Measurements from ENCODE around the gene PXMP2. TPM values are rescaled to one million over a fixed set of nuclear protein-coding genes. Genes with fewer than 3 reads are reported as not detected.

The PXMP2 gene
- 21.0 to 30.9 TPM (median 26.7 TPM) in 5 replicates for total RNA-seq (2022; extraction: Qiagen RNA extraction)

DNA sequence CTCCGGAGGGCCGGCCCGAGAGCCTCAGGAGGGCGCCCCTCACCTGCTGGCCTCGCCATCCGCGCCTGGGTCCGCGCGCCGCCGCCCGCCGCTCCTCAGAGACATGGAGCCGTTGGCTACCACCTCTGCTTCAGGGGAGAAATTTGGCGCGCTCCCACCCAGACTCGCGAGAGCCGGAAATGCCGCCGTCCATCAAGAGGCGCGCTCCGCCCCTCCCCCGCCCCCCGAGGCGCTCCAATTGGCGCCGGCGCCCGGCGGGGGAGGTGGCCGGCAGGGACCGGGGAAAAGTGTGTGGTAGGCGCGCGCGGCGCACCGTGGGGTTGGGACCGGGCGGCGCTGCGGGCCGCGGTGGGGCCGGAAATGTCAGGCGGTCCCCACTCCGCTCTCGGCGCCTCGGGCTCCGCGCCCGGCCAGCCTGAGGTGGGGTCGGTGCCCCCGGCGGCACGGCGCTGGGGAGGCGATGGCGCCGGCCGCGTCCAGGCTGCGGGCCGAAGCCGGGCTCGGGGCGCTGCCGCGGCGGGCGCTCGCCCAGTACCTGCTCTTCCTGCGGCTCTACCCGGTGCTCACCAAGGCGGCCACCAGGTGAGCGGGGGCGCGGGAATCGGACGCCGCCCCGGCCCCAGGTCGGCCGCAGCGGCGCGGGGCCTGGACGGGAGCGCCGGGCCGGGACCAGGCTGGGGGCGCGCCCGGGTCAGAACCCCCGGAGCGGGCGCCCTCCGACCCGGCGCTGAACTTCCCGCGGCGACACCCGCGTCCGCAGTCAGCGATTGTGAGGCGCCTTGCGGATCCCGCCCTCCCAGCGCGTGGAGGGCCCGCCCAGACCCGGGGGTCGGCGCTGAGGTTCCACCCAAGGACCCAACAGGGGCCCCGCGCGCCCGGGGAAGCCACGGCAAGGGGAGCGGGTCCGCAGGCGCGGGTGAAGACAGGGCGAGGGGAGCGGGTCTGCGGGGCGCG lies at the start of gene PXMP2, which contains the start of gene POLE:
PXMP2 (plus strand) TSS at position 377 of the 954 bp plus-strand sequence; CDS start at position 461, 84 bp downstream.
POLE (minus strand) TSS at position 132 of the 954 bp plus-strand sequence; CDS start at position 105, 27 bp downstream.

DNA sequence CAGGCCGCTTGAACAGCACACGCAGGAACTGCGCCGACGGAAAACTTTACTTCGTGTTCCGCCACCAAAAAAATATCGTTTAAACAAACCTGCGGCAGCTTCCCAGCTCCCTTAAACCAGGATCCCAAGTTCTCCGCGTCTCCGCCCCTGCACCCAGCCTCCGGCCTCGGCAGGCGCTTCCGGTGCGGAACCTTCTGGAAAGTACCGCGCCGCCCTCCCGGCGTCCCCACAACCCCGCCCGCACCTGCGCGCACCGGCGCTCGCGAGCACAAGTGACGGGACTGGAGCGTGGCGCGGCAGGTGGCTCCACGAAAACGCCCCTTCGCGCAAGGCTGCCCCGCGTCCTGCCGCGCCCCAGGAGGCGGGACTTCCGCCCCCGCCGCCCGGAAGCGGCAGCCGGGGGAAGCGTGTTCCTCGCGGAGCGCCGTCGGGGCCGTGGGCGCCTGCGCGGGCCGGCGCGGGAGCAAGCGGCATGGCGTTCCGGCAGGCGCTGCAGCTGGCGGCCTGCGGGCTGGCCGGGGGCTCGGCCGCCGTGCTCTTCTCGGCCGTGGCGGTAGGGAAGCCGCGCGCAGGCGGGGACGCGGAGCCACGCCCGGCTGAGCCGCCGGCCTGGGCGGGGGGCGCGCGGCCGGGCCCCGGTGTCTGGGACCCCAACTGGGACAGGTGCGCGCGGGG lies 23.2 kb downstream of the PXMP2 start, which contains the start of gene PGAM5:
PGAM5 (plus strand) TSS at position 438 of the 675 bp plus-strand sequence; CDS start at position 473, 35 bp downstream.

Other genes starting within 250 kb of the PXMP2 start
- 72.0 to 142 TPM (median 133 TPM) in 5 replicates for gene FBRSL1, start 197.4 kb upstream of the PXMP2 start, total RNA-seq (2022; extraction: Qiagen RNA extraction)
- not detected in 5 replicates for gene LRCOL1, start 77.0 kb upstream of the PXMP2 start, total RNA-seq (2022; extraction: Qiagen RNA extraction)
- 0.05 TPM in 1 of 5 replicates, not detected in the others for gene P2RX2, start 68.8 kb upstream of the PXMP2 start, total RNA-seq (2022; extraction: Qiagen RNA extraction)
- gene POLE, start 245 bp upstream of the PXMP2 start, total RNA-seq (2022; extraction: Qiagen RNA extraction), result 38.0 to 44.6 TPM (median 44.2 TPM) in 5 replicates
- 36.8 to 61.2 TPM (median 57.3 TPM) in 5 replicates for gene PGAM5, start 23.3 kb downstream of the PXMP2 start, total RNA-seq (2022; extraction: Qiagen RNA extraction)
- gene ANKLE2, start 74.2 kb downstream of the PXMP2 start, total RNA-seq (2022; extraction: Qiagen RNA extraction), result 65.4 to 81.8 TPM (median 72.6 TPM) in 5 replicates
- gene GOLGA3, start 141.3 kb downstream of the PXMP2 start, total RNA-seq (2022; extraction: Qiagen RNA extraction), result 19.9 to 28.5 TPM (median 27.3 TPM) in 5 replicates
- 19.1 to 25.7 TPM (median 23.0 TPM) in 5 replicates for gene CHFR, start 200.0 kb downstream of the PXMP2 start, total RNA-seq (2022; extraction: Qiagen RNA extraction)

Measured in A549 treated with dexamethasone at 1 μM for 4 hours (cell line).